ENCODE data around the gene ALDH3A1. TPM values are rescaled to one million over a fixed set of nuclear protein-coding genes. Genes with fewer than 3 reads are reported as not detected.

ALDH3A1 gene
- total and polyA plus RNA-seq, 9 of the 15 experiments (the other 6 are each of a cell fraction or from before 2014, with no cell fraction given) = not detected

- Histone ChIP-seq H3K9me3 (replicated peaks; ENCODE audit: control insufficient read depth, insufficient read depth, low read depth, low read length) (no peaks in the 10 kb centered on the region), H3K36me3 (ENCODE audit: control insufficient read depth, insufficient read depth, low read length) (no peaks in the 10 kb centered on the region), H3K4me3 (no peak overlapping the region), H2AFZ (ENCODE audit: low read depth, low read length) (no peak overlapping the region), H4K20me1 (replicated peaks; ENCODE audit: control insufficient read depth, insufficient read depth, low read length) (no peaks in the 10 kb centered on the region), H3K9ac (ENCODE audit: insufficient read depth in 1 of 2, low read depth in 2 of 2, low read length in 2 of 2) (no peak overlapping the region), H3K79me2 (ENCODE audit: control insufficient read depth, insufficient read depth, low read length) (no peaks in the 10 kb centered on the region), H3K4me2 (ENCODE audit: insufficient read depth, low read length) (no peak overlapping the region), H3K27me3 (ENCODE audit: control insufficient read depth in 2 of 2, insufficient read depth in 2 of 2, low read length in 2 of 2) (peaks cover 3 to 24% of the 10 kb centered on the region in 2 experiments; a peak in 4 of 5 replicates), H3K4me1 (replicated peaks in 1 of 2; ENCODE audit: control insufficient read depth in 2 of 2, insufficient read depth in 2 of 2, low read length in 2 of 2) (peaks cover 0 to 5% of the 10 kb centered on the region in 2 experiments; a peak in 1 of 5 replicates), H3K27ac (ENCODE audit: extremely low read depth, low read depth, low read length) (no peak overlapping the region), H3K9me1 (ENCODE audit: control insufficient read depth, insufficient read depth, low read length) (no peaks in the 10 kb centered on the region)
- FAIRE-seq (no peak), DNase-seq (ENCODE audit: extremely low read depth in 1 of 4, low spot score in 3 of 4) (no peak), ATAC-seq (no peak)
- ChIA-PET CTCF (ENCODE audit: low intra/inter-chr PET ratio) (no interaction called here), POLR2A (no interaction called here)
- 3% methylated on average over 10 of the region's 34 CpGs for WGBS (ENCODE audit: insufficient coverage, low coverage, missing lambda C conversion rate)
- intact Hi-C loops (cut with micrococcal nuclease) (no loop called here), in situ Hi-C loops (cut with MboI) (no loop called here)
- no TSS peak for BruUV-seq (replicated peaks)
- no peak for TF ChIP-seq ZNF431 (CRISPR knock-in tag; IDR thresholded peaks at IDR 0.05)
- no peak for TF ChIP-seq ID3 (CRISPR knock-in tag; IDR thresholded peaks at IDR 0.05)
- TF ChIP-seq ID3 (tag; IDR thresholded peaks at IDR 0.05) = no peak
- no peak for TF ChIP-seq MED1 (CRISPR knock-in tag; IDR thresholded peaks at IDR 0.05; ENCODE audit: borderline replicate concordance)
- no peak for TF ChIP-seq ZNF778 (CRISPR knock-in tag; IDR thresholded peaks at IDR 0.05)
- no peak for TF ChIP-seq FOXK1 (CRISPR knock-in tag; IDR thresholded peaks at IDR 0.05; ENCODE audit: borderline replicate concordance)
- TF ChIP-seq NCOA4 (IDR thresholded peaks at IDR 0.05; ENCODE audit: partially characterized antibody) = no peak
- TF ChIP-seq, protein P1, sequence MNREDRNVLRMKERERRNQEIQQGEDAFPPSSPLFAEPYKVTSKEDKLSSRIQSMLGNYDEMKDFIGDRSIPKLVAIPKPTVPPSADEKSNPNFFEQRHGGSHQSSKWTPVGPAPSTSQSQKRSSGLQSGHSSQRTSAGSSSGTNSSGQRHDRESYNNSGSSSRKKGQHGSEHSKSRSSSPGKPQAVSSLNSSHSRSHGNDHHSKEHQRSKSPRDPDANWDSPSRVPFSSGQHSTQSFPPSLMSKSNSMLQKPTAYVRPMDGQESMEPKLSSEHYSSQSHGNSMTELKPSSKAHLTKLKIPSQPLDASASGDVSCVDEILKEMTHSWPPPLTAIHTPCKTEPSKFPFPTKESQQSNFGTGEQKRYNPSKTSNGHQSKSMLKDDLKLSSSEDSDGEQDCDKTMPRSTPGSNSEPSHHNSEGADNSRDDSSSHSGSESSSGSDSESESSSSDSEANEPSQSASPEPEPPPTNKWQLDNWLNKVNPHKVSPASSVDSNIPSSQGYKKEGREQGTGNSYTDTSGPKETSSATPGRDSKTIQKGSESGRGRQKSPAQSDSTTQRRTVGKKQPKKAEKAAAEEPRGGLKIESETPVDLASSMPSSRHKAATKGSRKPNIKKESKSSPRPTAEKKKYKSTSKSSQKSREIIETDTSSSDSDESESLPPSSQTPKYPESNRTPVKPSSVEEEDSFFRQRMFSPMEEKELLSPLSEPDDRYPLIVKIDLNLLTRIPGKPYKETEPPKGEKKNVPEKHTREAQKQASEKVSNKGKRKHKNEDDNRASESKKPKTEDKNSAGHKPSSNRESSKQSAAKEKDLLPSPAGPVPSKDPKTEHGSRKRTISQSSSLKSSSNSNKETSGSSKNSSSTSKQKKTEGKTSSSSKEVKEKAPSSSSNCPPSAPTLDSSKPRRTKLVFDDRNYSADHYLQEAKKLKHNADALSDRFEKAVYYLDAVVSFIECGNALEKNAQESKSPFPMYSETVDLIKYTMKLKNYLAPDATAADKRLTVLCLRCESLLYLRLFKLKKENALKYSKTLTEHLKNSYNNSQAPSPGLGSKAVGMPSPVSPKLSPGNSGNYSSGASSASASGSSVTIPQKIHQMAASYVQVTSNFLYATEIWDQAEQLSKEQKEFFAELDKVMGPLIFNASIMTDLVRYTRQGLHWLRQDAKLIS (CRISPR knock-in tag; IDR thresholded peaks at IDR 0.05) = no peak
- no peak for TF ChIP-seq RNF219 (CRISPR knock-in tag; IDR thresholded peaks at IDR 0.05)
- TF ChIP-seq CREB3 (tag; conservative IDR thresholded peaks at IDR 0.05; ENCODE audit: low read depth) = no peak
- TF ChIP-seq SP2 (IDR thresholded peaks at IDR 0.05; ENCODE audit: extremely low read depth, low read depth, low read length, poor library complexity, severe bottlenecking) = no peak
- no peak for TF ChIP-seq IFI16 (CRISPR knock-in tag; IDR thresholded peaks at IDR 0.05)
Measured at GRCh38 chr17:19743101-19744100, 4.7 kb downstream of the ALDH3A1 start.

Measured in K562 (cell line).